HG03060 (cell line): Measurements from ENCODE around the gene CASS4.

Source experiments
- ATAC-seq: cut with Tn5 transposase; IDR thresholded peaks from one replicate; pipeline ENCODE4 v1.9.1; 2021; ENCODE audit warnings: low read depth, moderate number of reproducible peaks; ENCODE audit not compliant: unreplicated experiment

CASS4 gene

GRCh38 chr20:56422076-56422823, 10.2 kb downstream of the CASS4 start:
- ATAC-seq: no peak

GRCh38 chr20:56422824-56423189, 10.7 kb downstream of the CASS4 start:
- ATAC-seq: no peak

- no peak for ATAC-seq
Measured at GRCh38 chr20:56423211-56423610, 11.2 kb downstream of the CASS4 start.

- ATAC-seq: no peak
Measured at GRCh38 chr20:56423886-56424285, 11.8 kb downstream of the CASS4 start.

GRCh38 chr20:56424931-56425330, 12.9 kb downstream of the CASS4 start:
- ATAC-seq: no peak

GRCh38 chr20:56426026-56426425, 14.0 kb downstream of the CASS4 start:
- ATAC-seq: no peak

- no peak for ATAC-seq
Measured at GRCh38 chr20:56426926-56427325, 14.9 kb downstream of the CASS4 start.

- ATAC-seq: no peak
Measured at GRCh38 chr20:56427797-56428196, 15.7 kb downstream of the CASS4 start.

GRCh38 chr20:56428410-56428809, 16.4 kb downstream of the CASS4 start:
- ATAC-seq: no peak

- no peak for ATAC-seq
Measured at GRCh38 chr20:56428881-56429280, 16.8 kb downstream of the CASS4 start.

- ATAC-seq: no peak
Measured at GRCh38 chr20:56429502-56429901, 17.4 kb downstream of the CASS4 start.

- no peak for ATAC-seq
Measured at GRCh38 chr20:56429941-56430340, 17.9 kb downstream of the CASS4 start.

- no peak for ATAC-seq
Measured at GRCh38 chr20:56430461-56430860, 18.4 kb downstream of the CASS4 start.

GRCh38 chr20:56430957-56431356, 18.9 kb downstream of the CASS4 start:
- ATAC-seq: no peak

GRCh38 chr20:56431471-56431870, 19.4 kb downstream of the CASS4 start:
- ATAC-seq: no peak

GRCh38 chr20:56433221-56433879, 21.3 kb downstream of the CASS4 start:
- ATAC-seq: no peak

GRCh38 chr20:56433880-56434255, 21.8 kb downstream of the CASS4 start:
- no peak for ATAC-seq

- ATAC-seq: no peak
Measured at GRCh38 chr20:56437196-56437960, 25.3 kb downstream of the CASS4 start.

GRCh38 chr20:56438284-56438683, 26.2 kb downstream of the CASS4 start:
- ATAC-seq: no peak

- no peak for ATAC-seq
Measured at GRCh38 chr20:56439771-56440291, 27.8 kb downstream of the CASS4 start.

GRCh38 chr20:56440346-56441007, 28.4 kb downstream of the CASS4 start:
- ATAC-seq: no peak
